ENCODE data around the gene MSH3.

Gene MSH3

GRCh38 chr5:80915716-80916115, 261.3 kb downstream of the MSH3 start:
- DNase-seq (ENCODE audit: extremely low read depth, low read depth): no peak
- TF ChIP-seq CTCF (IDR thresholded peaks at IDR 0.05; ENCODE audit: low read depth, low read length): no peak

DNA sequence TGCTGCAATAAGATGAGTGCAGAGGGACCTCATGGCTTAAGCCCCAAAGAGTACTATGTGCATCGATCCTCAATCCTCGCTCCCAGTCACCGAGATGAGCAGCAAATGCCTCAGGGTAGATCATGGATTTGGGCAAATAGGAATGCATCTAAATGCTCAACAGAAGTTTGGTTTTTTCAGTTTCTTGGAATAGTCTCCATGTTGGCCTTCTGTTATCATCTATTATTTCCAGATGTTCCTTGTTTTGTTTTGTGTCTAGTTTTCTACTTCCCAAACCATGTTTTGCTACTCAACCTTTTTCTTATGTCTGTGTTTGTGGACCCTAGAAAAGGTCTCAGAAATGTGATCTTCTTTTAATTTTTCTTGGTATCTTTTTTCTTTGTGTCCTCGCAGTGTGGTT, 262.2 kb downstream of the MSH3 start:
- no peak for DNase-seq (ENCODE audit: extremely low read depth, low read depth)
- no peak for TF ChIP-seq CTCF (IDR thresholded peaks at IDR 0.05; ENCODE audit: low read depth, low read length)

- no peak for TF ChIP-seq CTCF (IDR thresholded peaks at IDR 0.05; ENCODE audit: low read depth, low read length)
- no peak for DNase-seq (ENCODE audit: extremely low read depth, low read depth)
Observed at GRCh38 chr5:80917631-80918030, 263.2 kb downstream of the MSH3 start.

GRCh38 chr5:80919678-80920196, 265.3 kb downstream of the MSH3 start:
- TF ChIP-seq CTCF (IDR thresholded peaks at IDR 0.05; ENCODE audit: low read depth, low read length): no peak
- no peak for DNase-seq (ENCODE audit: extremely low read depth, low read depth)

GRCh38 chr5:80920333-80920732, 265.9 kb downstream of the MSH3 start:
- DNase-seq (ENCODE audit: extremely low read depth, low read depth): no peak

GRCh38 chr5:80921026-80921425, 266.6 kb downstream of the MSH3 start:
- no peak for DNase-seq (ENCODE audit: extremely low read depth, low read depth)
- no peak for TF ChIP-seq CTCF (IDR thresholded peaks at IDR 0.05; ENCODE audit: low read depth, low read length)

More at GRCh38 chr5:80920333-80920732, 265.9 kb downstream of the MSH3 start:
- TF ChIP-seq CTCF (IDR thresholded peaks at IDR 0.05; ENCODE audit: low read depth, low read length): no peak

DNA sequence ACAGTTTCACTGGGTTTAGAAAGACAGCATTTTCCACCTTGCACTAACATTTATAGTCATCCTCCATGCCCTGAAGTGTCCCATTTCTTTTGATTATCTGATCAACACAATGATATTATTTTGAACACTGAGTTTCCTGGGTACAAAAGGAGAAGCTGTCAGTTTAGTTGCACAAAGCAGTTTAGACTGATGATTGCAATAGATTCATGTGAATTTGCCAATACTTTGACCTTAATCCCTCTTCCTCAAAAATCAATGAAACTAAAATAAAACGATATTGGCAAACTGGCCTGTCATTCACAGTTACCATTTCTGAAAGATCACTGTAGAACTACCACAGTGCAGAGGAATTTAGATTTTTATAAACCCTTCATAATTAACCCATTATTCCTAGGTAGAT, 271.5 kb downstream of the MSH3 start:
- TF ChIP-seq CTCF (IDR thresholded peaks at IDR 0.05; ENCODE audit: low read depth, low read length): no peak
- no peak for DNase-seq (ENCODE audit: extremely low read depth, low read depth)

All from AG09319 (cell line).